Limb (tissue), 2 donors: ENCODE results near the gene CIDEB.
"Not testable (repeated sequence)": the region's sequence is repeated elsewhere in the genome, so short reads cannot be mapped to it uniquely, and the experiment has no call there.

Source experiments
- DNase-seq, 2 donors: peaks; one replicate each; pipeline ENCODE4 v3.0.0-alpha.2; 2016; ENCODE audit errors: extremely low spot score in 2 of 2

Gene CIDEB

DNA sequence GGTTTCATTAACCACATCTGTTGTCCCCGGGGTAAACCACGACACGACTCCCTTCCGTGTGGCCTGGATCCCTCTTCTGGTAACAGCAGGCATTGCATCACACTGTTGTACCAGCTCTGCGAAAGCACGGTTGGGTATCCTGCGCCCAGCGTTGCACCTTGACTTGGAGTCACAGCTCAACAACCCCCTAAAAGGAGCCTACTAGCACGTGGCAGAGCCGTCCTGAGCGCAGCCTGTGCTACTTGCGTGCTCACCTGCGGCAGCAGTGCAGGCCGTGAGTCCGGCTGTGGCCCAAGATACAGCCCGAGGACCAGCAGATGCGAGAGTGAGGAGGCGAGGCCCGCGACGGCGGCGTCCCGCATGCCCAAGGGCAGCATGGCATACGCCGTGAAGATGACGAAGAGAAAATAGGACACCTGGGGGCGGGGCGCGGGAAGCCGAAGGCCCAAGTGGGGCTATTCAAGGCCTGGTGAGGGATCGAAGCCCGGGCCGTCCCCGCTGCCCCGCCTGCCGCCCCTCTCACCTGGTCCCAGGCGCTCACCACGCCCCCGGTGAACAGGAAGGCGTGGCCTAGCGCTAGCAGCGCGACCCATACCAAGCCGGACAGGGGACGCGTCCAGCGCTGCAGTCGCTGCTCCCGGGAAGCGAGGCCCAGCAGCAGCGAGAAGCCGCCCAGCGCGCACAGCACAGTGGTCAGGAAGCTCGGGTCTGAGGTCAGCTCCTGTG is 24.7 kb upstream of the CIDEB start:
- DNase-seq, result peak; percentile 58 to 77

DNA sequence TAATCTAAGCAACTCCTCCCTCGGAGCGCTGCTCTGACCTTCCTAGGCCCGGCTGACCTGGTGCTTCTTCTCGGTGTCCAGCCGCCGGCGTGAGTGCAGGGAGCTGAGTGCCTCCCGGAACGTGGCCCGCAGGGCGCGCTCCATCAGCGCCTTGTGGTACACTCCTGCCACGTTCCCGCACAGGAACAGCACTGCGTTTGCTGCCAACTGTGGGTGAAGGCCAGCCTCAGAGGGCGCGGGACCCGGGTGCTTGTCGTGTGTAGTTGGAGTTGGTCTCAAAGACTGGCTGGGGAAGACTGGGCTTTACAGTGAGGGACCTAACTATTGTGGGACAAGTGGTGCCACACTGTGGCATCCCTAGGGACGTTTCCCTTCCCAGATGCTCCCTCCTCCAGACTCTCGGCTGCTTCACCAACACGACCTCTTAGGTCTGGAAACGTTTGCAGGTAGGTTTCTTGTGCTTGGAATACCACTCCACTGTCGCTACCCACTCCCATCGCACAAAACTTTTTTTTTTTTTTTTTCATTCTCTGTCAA is 24.0 kb upstream of the CIDEB start:
- DNase-seq, result no peak

- DNase-seq, result no peak
Measured at GRCh38 chr14:24330973-24331674, 23.3 kb upstream of the CIDEB start.

DNA sequence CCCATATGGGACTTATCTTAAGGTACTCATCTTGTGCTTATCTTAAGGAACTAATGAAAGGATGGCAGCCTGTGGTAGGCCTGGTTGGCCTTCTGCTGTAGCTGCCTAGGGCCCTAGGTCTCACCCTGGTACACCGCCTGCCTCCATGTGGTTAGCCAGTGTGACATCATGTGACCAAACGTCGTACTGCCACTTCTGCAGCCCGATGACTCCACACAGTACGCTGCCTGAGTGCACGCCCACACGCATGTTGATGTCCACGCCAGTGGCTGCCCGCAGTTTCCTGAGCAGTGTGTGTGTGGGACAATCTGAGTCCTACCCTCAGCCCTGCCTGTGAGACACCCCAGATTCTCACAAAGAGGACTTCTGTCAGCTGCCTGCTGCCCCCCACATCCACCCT is 22.0 kb upstream of the CIDEB start:
- DNase-seq, result no peak

DNA sequence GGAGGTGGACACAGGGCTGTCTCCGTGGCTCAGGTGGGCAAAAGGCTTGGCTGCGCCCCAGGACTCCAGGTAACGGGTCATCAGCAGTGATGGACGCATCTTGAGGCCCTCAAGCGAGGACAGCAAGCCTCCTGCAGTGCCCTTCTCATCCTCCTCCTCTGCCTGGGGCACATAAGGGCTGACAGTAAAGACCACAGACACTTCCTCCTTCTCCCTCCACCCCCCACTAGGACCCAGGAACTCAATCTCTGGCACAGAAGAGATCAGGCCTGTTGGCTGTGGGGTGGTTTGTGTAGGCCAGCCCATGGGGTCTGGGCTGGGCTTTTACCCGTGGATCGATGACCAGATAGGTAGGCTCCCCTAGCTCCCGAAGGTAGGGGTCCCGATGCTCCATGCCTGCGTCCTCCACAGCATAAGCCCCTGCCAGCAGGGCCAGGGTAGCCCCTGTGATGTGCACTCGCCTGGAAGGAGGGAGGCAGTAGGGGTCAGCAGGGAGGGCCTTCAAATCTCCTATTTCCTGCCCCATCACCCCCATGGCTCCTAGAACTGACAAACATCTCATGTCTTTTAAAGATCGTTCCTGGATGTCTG is 21.4 kb upstream of the CIDEB start:
- no peak for DNase-seq

DNA sequence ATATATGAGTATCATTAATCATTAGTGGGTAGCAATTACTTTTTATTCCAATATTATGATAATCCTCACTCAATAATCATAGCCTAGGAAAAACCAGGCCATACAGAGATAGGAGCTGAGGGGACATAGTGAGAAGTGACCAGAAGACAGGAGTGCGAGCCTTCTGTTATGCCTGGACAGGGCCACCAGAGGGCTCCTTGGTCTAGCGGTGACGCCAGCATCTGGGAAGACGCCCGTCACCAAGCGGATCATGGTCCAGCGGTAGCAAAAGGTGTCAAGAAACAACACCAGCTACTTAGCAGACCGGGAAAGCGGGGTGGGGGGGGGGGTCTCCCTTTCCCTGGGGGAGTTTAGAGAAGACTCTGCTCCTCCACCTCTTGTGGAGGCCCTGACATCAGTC is 20.1 kb upstream of the CIDEB start:
- DNase-seq, result not testable (repeated sequence)

- no peak for DNase-seq
Measured at GRCh38 chr14:24327303-24327702, 19.5 kb upstream of the CIDEB start.

DNA sequence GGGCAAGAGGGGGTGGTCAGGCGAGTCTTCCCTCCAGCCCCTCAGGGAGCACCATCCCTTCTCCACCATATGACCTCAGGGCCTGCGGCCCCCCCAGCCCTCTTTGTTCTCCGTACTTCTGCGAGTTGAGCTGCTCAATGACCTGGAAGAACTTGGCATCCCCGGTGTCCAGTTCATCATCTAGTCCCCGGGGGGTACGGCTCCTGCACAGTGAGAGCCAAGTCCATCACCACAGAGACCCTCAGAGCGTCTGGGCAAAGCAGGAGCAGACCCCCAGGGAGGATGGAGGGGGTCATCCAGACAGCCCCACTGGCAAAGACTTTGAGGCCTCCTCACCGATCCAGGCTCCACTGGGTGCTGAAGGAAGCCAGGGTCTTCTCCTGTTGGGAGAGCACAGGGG is 18.2 kb upstream of the CIDEB start:
- no peak for DNase-seq

- DNase-seq, result no peak
Measured at GRCh38 chr14:24325041-24325530, 17.3 kb upstream of the CIDEB start.

DNA sequence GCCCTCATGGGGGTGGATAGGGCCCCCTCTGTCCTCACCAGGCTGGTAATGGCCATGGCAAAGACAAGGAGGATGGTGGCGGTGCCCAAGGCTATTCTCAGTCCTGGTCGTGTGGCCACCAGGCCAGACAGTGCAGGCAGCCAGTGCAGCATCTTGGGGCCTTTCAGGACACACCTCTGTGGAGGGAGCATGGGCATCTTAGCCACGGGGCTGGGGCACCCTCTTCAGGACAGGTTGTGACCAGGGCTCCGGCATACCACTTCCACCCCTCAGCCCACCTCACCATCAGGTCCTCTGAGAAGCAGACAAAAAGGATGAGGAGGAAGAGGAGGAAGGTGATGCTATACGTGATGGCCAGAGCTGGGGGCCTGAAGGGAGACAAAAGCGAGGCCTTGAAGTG is 16.2 kb upstream of the CIDEB start:
- DNase-seq, result no peak

GRCh38 chr14:24323341-24323740 is 15.6 kb upstream of the CIDEB start:
- DNase-seq, result no peak

GRCh38 chr14:24322672-24323071 is 14.9 kb upstream of the CIDEB start:
- DNase-seq, result no peak

DNA sequence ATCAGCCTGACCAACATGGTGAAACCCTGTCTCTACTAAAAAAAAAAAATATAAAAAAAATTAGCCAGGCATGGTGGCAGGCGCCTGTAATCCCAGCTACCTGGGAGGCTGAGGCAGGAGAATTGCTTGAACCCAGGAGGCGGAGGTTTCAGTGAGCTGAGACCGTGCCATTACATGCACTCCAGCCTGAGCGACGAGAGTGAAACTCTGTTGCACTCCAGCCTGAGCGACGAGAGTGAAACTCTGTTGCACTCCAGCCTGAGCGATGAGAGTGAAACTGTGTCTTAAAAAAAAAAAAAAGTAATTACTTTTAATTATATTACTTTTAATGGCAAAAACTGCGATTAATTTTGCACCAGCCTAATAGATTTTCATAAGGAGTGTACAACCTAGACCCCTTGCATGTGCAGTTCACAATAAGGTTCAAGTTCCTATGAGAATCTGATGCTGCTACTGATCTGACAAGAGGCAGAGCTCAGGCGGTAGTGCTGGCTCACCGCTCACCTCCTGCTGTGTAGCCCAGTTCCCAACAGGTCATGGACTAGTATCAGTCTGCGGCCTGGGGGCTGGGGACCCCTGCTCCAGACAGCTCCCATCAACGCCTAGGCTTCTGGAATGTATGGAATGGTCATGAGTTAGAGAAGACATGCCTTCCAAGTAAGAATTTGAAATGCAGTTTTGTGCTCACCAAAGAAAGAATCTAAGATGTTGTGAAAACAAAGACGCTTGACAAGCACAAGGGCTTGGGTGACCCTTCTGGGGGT is 13.6 kb upstream of the CIDEB start:
- DNase-seq, result no peak

GRCh38 chr14:24317141-24317928 is 9.6 kb upstream of the CIDEB start:
- no peak for DNase-seq

DNA sequence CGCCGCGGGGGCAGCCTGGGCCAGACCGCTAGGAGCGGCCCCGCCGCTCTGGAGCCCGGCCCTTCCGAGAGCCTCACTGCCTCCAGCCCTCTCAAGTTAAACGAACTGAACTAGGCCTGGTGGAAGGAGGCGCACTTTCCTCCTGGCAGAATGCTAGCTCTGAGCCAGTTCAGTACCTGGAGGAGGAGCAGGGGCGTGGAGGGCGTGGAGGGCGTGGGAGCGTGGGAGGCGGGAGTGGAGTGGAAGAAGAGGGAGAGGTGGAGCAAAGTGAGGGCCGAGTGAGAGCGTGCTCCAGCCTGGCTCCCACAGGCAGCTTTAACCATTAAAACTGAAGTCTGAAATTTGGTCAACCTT is 8.8 kb upstream of the CIDEB start:
- DNase-seq, result no peak

GRCh38 chr14:24315807-24316596 is 8.2 kb upstream of the CIDEB start:
- DNase-seq, result no peak

GRCh38 chr14:24315243-24315806 is 7.5 kb upstream of the CIDEB start:
- no peak for DNase-seq

- DNase-seq, result no peak
Measured at GRCh38 chr14:24314377-24315193, 6.8 kb upstream of the CIDEB start.

DNA sequence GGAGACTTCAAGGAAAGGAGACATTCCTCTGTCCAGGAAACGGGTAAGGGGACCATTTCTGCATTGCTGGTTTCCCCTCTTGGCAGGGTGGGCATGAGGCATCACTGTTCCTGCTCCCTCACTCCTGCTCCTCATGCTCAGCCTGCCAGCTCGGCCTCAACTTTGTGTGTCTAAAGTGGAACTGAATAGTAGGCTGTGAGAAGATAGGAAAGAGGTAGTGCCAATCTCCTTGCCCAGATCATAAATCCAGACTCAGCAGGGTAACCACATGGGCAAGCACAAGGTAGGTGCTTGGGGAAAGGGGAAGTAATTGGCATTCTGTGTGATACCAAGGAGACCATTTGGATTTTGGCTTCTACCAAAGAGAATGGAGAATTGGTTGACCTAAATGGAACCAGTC is 6.1 kb upstream of the CIDEB start:
- no peak for DNase-seq
